Amniotic epithelial cell (primary cell): ENCODE data around the gene ITPKC.

ENCODE experiments used
- DNase-seq: peaks from one replicate; pipeline ENCODE4 v3.0.0-alpha.2; 2010; ENCODE audit warnings: low read depth

ITPKC gene

DNA sequence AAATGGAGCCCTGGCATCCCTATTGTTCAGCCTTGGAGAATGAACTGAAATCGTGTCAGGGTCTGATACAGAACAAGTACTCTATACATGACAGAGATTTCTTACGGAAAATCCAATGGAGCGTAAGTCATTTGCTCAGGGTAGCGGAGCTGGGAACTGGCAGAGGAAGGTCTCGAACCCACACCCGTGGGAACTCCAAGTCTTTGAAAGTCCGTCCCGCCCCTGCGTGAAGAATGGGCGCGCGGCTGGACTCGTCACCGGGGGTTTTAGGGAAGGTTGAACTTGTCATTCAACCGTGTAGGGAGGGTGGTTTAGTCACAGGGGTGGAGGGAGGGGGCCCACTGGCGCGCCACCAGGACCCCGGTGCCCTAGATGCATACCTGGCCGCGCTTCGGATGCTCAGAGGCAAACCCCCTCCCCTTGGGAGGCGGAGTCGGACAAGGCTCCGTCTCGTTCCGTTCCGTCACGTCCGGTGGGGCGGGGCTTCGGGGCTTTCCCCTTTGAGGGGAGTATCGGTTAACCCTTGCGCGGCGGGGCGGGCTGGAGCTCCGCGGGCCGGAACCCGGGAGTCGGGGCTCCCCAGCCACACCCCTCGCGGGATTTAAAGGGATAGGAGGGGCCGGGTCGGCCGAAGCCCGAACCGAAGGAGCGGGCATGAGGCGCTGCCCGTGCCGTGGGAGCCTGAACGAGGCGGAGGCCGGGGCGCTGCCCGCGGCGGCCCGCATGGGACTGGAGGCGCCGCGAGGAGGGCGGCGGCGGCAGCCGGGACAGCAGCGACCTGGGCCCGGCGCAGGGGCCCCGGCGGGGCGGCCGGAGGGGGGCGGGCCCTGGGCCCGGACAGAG is at the start of gene ITPKC, which contains the start of gene COQ8B:
TSS of gene ITPKC (plus strand) at position 631 of the 843 bp plus-strand sequence. CDS start at position 655, 24 bp downstream.
TSS of gene COQ8B (minus strand) at position 405 of the 843 bp plus-strand sequence. CDS start 2,254 bp downstream, outside the sequence.
- peak; percentile 95 for DNase-seq

DNA sequence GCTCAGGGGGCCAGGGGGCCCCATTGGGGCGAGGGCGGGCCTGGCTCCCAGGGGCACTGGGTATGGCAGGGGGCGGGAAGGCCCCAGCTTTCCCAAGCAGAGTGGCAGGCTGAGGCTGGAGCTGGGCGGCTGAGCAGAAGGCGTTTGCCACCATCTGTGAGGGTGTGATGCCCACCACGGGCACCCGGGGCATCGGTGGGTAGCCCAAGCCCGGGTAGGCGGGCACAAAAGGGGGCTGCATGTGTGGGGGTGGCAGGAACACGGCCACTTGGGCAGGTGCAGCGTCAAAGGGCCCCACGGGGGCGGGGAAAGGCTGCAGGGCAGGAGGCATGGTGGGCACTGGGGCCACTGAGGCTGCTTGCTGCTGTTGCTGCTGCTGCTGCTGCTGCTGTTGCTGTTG is 49.3 kb upstream of the ITPKC start:
- no peak for DNase-seq

DNA sequence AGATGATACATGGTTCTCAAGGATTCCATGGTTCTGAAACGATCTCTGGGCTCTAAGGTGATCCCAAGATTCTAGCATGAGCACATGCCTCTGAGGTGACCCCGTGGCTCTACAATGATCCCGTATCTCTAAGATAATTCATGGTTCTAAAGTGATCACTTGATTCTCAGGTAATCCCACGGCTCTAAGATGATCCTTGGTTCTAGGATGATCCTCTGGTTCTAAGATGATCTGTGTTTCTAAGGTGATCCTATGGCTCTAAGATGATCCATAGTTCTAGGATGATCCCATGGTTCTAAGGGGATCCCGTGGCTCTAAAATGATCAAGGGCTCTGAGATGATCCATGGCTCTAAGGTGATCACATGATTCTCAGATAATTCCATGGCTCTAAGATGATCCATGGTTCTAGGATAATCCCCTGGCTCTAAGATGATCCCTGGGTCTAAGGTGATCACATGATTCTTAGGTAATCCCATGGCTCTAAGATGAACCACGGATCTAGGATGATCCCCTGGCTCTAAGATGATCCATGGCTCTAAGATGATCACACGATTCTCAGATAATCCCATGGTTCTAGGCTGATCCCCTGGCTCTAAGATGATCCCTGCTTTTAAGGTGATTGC is 47.8 kb upstream of the ITPKC start:
- no peak for DNase-seq

DNA sequence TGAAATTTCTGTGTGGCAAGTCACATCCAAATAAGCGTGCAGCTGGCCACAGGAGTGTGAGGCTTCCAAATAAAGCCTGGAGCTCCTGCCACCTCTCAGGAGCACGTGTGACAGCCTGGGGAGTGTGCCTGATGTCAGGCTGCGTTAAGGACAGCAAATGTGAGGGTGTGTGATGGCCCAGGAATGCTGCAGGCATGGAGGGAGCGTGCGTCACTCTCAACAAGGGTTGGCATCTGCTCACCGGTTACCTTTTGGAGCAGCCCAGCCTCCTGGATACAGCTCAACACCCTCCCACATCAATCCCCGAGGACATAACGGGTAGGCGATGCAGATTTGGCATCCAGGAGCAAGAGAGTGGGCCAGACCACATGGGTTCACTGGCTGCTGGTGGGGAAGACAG is 45.5 kb upstream of the ITPKC start:
- DNase-seq: no peak

DNA sequence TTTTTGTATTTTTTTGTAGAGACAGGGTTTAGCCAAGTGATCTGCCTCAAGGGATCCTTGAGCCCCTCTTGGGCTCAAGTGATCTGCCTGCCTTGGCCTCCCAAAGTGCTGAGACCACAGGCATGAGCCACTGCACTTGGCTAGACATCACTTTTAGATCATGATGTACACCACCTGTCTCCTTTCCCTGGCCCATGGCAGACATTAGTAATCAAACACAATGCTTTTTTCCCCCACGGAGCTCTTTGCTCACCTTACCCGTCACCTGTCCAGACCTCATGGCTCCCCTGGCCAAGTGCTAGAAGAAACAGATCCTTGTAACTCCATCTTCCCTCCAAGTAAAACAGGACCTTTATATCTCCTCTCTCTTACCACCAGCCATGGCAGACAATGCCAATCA is 44.9 kb upstream of the ITPKC start:
- DNase-seq: no peak

DNA sequence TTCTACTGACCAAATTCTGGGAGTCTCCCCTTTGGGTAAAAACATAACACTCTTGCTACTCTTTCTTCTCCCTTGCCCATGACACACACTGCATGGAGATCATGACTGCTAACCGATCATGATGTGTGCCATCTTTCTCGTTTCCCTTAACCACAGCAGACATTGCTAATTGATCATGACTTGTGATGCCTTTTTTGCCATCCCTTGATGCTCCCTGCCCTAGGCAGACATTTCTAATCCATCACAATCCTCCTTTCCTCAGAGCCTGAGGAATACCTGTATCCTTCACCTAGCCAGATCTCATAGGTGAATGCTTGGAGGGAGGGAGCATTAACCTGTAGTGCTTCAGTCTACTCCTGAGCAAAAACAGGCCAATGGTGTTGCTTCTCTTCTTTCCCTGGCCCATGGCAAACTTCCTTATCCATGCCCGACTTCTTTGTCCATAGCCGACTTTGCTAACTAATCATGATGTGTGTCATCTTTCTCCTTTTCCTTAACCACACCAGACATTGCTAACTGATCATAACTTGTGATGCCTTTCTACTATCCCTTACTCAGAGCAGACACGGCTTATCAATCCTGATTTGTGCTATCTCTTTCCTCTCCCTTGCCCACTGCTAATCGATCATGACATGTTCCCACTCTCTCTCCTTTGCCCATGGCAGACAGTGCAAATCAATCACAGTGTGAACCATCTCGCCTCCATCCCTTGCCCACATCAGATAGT is 44.2 kb upstream of the ITPKC start:
- no peak for DNase-seq

DNA sequence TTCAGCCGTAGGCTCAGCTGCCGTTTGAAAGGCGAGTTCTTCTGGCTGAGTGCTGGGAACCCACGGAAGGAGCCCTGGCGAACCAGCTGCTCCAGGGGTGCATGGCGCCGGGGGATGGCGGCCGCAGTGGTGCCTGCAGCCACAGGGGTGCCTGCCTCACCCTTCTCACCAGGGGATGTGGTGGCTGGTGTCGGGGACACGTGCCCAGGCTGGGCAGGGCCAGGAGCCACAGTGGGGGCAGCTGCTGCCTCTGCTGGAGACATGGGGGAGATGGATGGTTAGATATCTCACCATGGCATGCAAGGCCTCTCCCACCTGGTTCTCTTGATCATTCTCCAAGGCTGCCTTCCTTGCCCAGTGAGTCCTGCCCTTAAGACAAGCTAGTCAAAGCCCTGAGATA is 43.5 kb upstream of the ITPKC start:
- DNase-seq: no peak

DNA sequence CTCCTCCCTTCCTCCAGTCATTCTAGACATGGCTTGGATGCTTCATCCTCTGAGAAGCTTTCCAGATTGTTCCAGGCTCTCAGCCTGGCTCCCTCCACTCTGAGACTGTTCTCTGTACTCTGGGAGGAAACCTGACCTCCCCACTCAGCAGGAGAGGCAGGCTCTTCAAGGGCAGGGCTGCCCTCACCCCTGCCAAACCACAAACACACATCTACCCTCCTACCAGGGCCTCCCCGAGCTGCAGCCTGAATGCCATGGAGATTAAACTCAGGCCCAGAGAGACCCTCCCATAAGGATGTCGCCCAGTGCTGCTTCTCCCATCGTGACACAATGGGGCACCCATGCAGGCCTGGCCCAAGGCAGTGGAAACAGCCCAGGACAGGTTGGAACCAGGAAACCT is 42.6 kb upstream of the ITPKC start:
- peak; percentile 57 for DNase-seq

DNA sequence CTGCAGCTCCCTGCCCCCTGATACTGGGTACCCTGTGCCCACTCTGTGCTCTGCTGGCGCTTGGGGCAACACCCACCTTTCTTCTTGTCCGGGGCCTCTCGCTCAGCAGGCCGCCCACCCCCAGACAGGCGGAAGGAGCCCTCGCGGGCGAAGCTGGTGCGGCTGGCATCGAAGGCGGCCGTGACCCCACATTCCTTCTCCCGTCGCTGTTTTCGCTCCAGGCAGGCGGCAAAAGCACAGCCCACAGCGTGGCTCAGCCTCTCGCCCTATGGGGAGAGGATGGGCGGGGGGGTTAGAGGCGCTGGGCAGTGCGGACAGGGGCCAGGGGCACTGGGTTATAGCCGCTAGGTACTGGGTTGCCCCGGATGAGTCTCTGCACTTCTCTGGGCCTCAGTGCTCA is 39.8 kb upstream of the ITPKC start:
- DNase-seq: no peak

DNA sequence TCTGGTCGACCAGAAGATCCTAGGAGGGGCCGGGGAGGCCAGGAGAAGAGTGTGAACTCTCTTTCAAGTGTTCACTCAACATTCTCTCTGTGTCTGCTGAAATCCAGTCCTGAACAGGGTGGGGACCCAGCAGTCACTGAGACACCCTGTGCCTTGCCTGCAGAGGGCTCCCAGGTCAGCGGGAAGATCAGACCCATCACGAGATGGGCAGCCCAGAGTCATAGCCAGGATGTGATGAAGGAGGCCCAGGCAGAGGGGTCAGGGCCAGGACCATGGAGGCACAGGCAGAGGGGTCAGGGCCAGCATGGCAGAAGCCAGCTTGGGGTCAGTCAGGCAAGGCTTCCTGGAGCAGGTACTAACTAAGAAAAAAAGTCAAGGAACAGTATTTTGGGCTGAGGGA is 35.9 kb upstream of the ITPKC start:
- DNase-seq: no peak

DNA sequence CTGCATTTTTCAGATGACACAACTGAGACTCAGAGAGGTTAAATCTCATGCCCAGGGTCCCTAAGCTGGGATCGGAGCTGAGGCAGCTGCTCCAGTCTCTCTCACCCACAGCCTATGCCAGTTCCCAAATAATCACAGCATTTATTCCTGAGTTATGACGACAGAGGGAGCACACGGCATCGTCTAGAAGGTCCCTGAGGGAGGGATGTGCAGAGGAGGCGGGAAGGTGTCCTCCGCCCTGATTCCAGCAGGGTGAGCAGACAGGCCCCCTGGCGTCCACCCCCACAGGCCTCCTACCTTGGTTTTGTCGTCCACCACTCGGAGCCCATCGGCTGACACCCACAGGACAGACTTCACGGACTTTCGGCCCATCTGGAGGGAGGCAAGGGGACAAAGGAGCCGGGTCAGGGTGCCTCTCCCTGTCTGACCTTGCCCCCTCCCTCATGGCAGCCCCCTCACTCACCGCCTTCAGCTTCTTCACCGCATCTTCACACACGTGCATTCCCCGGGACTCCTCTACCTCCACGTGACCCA is 34.4 kb upstream of the ITPKC start:
- DNase-seq: no peak

DNA sequence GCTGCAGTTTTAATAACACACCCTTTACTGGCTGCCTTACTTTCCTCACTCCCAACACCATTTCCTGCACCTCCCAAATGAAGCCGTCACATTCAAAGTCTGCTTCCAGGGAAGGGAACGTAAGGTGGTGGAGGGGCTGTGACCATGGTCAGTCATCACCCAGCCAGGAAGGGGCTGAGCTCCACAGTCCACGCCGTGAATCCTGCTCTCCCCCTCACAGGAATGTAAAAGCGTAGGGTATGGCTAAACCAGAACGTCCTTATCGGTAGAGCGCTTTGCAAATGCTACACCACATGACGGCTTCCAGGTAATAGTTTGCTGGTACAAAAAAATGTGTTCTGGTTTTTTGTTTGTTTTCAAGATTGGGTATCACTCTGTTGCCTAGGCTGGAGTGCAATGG is 33.5 kb upstream of the ITPKC start:
- DNase-seq: no peak

DNA sequence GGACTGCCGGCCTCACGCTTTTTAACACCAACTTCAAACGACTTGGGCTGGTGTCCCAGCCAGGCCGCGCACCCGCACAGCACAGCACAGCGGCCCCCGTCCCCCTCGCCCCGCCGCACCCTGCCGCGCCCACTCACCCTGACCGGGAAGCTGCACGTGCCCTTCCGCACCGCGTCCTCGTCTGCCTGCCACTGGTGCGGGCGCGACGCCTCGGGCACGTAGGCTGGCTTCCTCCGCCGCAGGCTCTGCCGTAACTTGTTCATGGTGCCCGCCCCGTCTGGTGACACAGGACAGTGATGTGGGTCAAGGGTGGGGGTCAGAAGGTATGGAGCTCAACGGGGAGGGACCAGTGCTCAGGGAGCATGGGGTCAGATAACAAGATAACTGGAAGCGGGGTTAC is 32.6 kb upstream of the ITPKC start:
- DNase-seq: no peak

DNA sequence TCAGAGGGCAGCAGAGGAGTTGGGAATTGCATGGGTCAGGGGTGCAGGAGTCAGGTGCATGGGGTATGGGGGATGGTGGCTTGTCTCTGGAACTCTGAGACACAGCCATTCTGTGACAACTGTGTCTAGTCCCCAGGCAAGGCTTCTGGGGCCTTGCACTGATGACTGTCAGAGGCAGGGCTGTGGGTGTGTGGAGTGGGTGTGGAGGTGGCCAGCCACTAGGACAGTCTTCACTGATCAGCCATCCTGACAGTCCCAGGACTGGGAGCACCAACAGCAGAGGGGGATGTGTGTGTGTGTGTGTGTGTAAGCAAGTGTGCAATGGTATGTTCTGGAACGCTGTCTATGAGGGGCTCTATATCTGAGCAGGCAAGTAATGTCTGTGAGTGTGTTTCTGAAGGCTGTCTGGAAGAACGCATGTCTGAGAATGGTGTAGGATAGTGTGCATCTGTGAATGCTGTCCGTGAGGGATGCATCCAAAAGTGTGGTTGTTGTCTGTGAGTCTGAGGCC is 31.8 kb upstream of the ITPKC start:
- DNase-seq: no peak

DNA sequence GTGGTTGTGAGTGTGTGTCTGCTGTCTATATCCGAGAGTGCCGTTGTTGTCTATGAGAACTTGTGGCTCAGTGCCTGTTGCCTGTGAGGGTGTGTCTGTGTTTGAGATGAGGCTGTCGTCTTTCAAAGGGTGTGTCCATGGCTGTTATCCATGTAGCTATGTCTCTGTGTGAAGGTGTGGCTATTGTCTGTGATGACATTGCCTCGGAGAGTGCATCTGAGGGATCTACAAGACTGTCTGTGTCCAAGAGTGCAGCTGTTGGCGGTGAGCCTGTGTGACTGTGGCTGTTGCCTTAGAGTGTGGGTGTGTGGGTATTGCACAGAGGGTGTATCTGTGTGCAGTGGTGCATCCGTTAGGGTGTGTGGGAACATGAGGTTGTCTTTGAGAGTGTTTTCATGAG is 31.3 kb upstream of the ITPKC start:
- no peak for DNase-seq

DNA sequence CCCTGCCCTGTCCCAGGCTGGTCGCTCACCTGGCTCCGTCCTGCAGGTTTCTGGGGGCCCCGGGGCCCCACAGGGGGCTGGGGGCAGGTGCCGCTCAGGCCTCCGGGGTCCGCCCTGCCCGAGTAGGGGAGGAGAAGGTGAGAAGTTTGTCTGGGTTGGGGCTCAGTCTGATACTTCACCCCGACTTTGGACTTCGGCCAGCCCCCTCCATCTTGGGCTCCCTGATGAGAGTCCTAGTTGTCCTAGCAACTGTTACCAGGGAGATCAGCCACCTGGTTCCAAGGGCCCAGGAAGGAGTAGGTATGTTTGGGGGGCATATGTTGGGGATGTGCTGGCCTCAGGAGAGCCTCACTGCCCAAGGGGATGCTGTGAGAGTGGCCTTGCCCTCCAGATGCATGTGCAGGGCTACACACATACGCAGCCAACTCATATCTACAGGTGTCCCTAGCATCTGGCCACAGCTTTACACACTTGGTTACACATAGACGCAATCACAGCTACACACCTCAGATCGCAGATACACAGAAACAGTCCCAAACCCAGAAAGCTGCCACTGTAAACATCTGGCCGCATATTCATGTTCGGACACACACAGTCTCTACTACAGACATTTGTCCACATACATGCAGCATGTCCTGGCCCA is 29.9 kb upstream of the ITPKC start:
- DNase-seq: no peak

DNA sequence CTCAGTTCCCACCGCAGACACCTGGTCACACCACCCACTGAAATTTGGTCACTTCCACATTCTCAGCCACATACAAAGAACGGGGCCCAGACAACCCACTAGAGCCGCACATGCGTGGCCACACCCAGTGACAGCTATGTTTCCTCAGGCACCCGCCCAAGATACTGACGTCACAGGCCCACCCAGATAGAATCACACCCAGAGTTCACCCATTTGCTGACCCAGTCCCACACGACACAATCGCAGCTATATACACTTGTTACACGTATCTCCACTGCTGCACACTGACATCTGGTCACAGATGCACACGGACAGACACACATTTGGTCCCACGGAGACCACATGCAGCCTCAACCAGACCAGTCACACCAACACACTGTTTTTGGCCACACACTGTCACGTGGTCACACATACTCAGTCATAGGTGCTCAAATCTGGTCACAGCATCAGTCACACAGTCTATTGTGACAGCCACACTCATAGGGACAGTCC is 29.3 kb upstream of the ITPKC start:
- peak; percentile 36 for DNase-seq

DNA sequence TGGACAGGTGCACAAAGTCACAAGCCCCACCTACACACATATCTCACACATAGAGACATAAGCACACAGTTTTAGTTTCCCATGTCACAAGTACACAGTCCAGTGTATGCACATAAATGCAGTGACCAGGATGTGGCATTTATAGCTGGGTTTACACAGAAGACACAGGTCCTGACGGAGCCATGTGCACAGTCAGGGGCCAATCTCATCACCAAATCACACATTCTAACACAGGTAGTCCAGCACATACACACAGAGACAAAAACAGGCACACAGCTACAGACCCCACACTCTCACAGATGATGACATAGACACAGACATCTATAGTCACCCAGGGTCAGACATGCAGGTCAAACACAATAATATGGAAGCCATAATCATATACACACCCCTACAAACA is 28.6 kb upstream of the ITPKC start:
- DNase-seq: no peak

DNA sequence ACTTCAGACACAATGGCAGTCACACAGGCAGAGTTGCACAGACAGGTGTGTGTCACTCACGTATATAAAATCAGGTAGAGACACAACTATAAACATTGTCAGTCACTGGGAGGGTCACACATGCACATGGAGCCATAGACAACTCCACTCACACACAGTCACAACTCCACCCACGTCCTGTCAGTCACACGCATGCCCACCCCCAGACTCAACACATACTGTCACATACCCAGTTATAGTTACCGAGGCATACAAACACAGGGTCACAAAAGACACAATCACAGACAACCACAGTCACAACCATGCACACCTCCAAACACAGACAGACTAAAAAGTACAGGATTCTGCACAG is 27.9 kb upstream of the ITPKC start:
- DNase-seq: no peak

DNA sequence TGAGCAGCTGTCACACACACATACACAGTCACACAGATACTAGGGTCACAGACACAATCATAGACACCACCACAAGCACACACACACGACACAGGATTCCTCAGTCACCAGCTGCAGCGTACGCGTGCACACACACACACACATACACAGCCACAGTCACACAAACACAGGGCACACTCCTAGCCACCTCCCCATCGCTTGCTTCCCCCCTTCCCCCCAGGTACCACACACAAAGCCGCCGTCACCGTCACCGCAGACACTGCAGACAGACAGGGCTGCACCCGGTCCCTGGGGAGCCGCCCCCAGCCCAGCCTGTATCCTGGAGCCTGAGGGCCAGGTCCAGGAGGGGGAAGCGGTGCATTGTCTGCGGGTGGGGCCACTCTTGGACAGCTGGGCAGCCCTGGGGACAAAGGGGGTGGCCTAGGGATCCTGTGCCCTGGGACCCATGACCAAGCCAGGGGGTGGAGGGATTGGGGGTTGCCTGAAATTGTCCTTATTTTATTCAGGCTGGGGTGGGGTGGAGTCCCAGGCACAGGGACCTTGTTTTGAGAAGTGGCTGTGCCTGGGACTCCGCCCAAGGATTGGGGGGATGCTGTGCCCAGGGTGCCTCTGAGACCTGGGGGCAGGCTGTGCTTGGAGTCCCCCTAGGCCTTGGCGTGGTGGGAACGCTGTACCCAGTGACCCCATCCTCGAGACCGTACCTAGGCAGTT is 27.4 kb upstream of the ITPKC start:
- no peak for DNase-seq

DNA sequence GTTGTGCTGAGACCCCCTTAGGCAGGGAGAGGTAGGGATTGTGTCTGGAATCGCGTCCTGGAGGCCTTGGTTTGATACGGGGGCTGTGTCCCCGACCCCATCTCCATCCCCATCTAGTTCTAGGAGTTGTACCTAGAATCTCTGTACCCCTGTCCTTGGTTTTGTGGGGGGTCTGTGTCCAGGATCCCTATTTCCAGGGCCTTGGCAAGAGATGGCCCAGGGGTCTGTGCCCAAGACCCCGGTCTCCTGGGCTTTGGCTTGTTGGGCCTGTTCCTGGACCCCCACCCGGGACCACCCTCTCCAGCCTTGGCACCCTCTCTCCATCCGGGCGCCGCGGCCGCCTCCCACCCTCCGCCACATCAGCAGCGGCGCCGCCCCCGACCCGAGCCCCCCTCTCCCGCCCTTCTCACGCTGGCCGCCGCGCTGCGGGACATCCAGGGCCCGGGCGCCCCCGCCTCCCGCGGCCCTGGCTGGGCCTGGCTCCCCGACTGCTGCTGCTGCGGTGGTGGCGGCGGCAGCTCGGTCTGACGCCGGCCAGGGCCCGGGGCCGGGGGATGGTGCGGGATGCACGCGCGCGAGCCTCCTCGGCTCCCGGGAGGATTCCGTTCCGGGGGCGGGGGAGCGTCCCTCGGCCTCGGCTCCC is 26.7 kb upstream of the ITPKC start, which contains the start of gene NUMBL:
TSS of gene NUMBL (minus strand) at position 602 of the 643 bp plus-strand sequence. CDS start at position 434, 168 bp downstream.
- no peak for DNase-seq
